T follicular helper cell (primary cell): ENCODE results near the gene RXFP1.

Experiments
- DNase-seq: peaks from one replicate; pipeline ENCODE4 v3.0.0-alpha.2; 2020; ENCODE audit warnings: low read depth
- total RNA-seq, 2 experiments: gene quantifications; one replicate each; lab custom pipeline; 2026; lab: John Stamatoyannopoulos, UW

The RXFP1 gene
- total RNA-seq, result 0 to 0.04 reads per million in 2 experiments

- DNase-seq, result no peak
Observed at GRCh38 chr4:158521484-158522088, at the start of gene RXFP1. RXFP1 (plus strand) TSS chr4:158521882; CDS start chr4:158521977, 95 bp downstream.

GRCh38 chr4:158481811-158482210 lies 39.9 kb upstream of the RXFP1 start:
- no peak for DNase-seq

GRCh38 chr4:158484173-158484885 lies 37.4 kb upstream of the RXFP1 start:
- no peak for DNase-seq

GRCh38 chr4:158490629-158491028 lies 31.1 kb upstream of the RXFP1 start:
- no peak for DNase-seq

- DNase-seq, result no peak
Observed at GRCh38 chr4:158492391-158492790, 29.3 kb upstream of the RXFP1 start.

- no peak for DNase-seq
Observed at GRCh38 chr4:158496030-158496741, 25.5 kb upstream of the RXFP1 start.

- DNase-seq, result no peak
Observed at GRCh38 chr4:158500054-158500453, 21.6 kb upstream of the RXFP1 start.

GRCh38 chr4:158513256-158513655 lies 8.4 kb upstream of the RXFP1 start:
- no peak for DNase-seq

GRCh38 chr4:158519226-158519625 lies 2.5 kb upstream of the RXFP1 start:
- DNase-seq, result no peak

- no peak for DNase-seq
Observed at GRCh38 chr4:158523990-158524535, 2.4 kb downstream of the RXFP1 start.

- no peak for DNase-seq
Observed at GRCh38 chr4:158527516-158527915, 5.8 kb downstream of the RXFP1 start.

GRCh38 chr4:158529505-158529904 lies 7.8 kb downstream of the RXFP1 start:
- no peak for DNase-seq

- DNase-seq, result no peak
Observed at GRCh38 chr4:158530381-158530780, 8.7 kb downstream of the RXFP1 start.

- DNase-seq, result no peak
Observed at GRCh38 chr4:158530898-158531297, 9.2 kb downstream of the RXFP1 start.

GRCh38 chr4:158532556-158533231 lies 11.0 kb downstream of the RXFP1 start:
- DNase-seq, result no peak

- DNase-seq, result no peak
Observed at GRCh38 chr4:158534727-158535126, 13.0 kb downstream of the RXFP1 start.

GRCh38 chr4:158535130-158535614 lies 13.5 kb downstream of the RXFP1 start:
- DNase-seq, result no peak

GRCh38 chr4:158536833-158537232 lies 15.2 kb downstream of the RXFP1 start:
- no peak for DNase-seq

GRCh38 chr4:158538176-158538575 lies 16.5 kb downstream of the RXFP1 start:
- DNase-seq, result no peak

- no peak for DNase-seq
Observed at GRCh38 chr4:158538911-158539310, 17.2 kb downstream of the RXFP1 start.

- no peak for DNase-seq
Observed at GRCh38 chr4:158540125-158540907, 18.6 kb downstream of the RXFP1 start.
